ENCODE data around the gene ANXA8.

ANXA8 gene

GRCh38 chr10:47447209-47447608 lies 36.7 kb downstream of the ANXA8 start:
- no peak for TF ChIP-seq CTCF (IDR thresholded peaks at IDR 0.05; ENCODE audit: low read depth, low read length, missing control alignments)
- H3K27ac ChIP-seq = no peak overlapping the region
- no peak for DNase-seq
- no peaks in the 10 kb centered on the region for H3K27me3 ChIP-seq (replicated peaks)
- in situ Hi-C loops (cut with HindIII; ENCODE audit: low pct_ligation_motif_present, low sequenced_read_pairs) = no loop called here
- H3K36me3 ChIP-seq (replicated peaks) = no peaks in the 10 kb centered on the region
- H3K4me3 ChIP-seq (ENCODE audit: low read depth, low read length) = no peak overlapping the region

- in situ Hi-C loops (cut with HindIII; ENCODE audit: low pct_ligation_motif_present, low sequenced_read_pairs) = no loop called here
These were observed 38.2 kb downstream of the ANXA8 start for GRCh38 chr10:47445720-47446119.

GRCh38 chr10:47444047-47444446 lies 39.9 kb downstream of the ANXA8 start:
- in situ Hi-C loops (cut with HindIII; ENCODE audit: low pct_ligation_motif_present, low sequenced_read_pairs) = no loop called here
- no peaks in the 10 kb centered on the region for H3K36me3 ChIP-seq (replicated peaks)
- no peak overlapping the region for H3K27ac ChIP-seq
- H3K4me3 ChIP-seq (ENCODE audit: low read depth, low read length) = no peak overlapping the region
- H3K27me3 ChIP-seq (replicated peaks) = no peaks in the 10 kb centered on the region
- no peak for DNase-seq
- TF ChIP-seq CTCF (IDR thresholded peaks at IDR 0.05; ENCODE audit: low read depth, low read length, missing control alignments) = no peak

More at GRCh38 chr10:47445720-47446119, 38.2 kb downstream of the ANXA8 start:
- no peak for TF ChIP-seq CTCF (IDR thresholded peaks at IDR 0.05; ENCODE audit: low read depth, low read length, missing control alignments)
- DNase-seq = no peak
- Histone ChIP-seq H3K27me3 (replicated peaks) (no peaks in the 10 kb centered on the region), H3K4me3 (ENCODE audit: low read depth, low read length) (no peak overlapping the region), H3K27ac (no peak overlapping the region), H3K36me3 (replicated peaks) (no peaks in the 10 kb centered on the region)

GRCh38 chr10:47443145-47443544 lies 40.8 kb downstream of the ANXA8 start:
- in situ Hi-C loops (cut with HindIII; ENCODE audit: low pct_ligation_motif_present, low sequenced_read_pairs) = no loop called here

GRCh38 chr10:47442351-47442750 lies 41.6 kb downstream of the ANXA8 start:
- no peak for DNase-seq
- in situ Hi-C loops (cut with HindIII; ENCODE audit: low pct_ligation_motif_present, low sequenced_read_pairs) = no loop called here
- Histone ChIP-seq H3K4me3 (ENCODE audit: low read depth, low read length) (no peak overlapping the region), H3K27ac (no peak overlapping the region), H3K27me3 (replicated peaks) (no peaks in the 10 kb centered on the region), H3K36me3 (replicated peaks) (no peaks in the 10 kb centered on the region)
- no peak for TF ChIP-seq CTCF (IDR thresholded peaks at IDR 0.05; ENCODE audit: low read depth, low read length, missing control alignments)

More at GRCh38 chr10:47443145-47443544, 40.8 kb downstream of the ANXA8 start:
- Histone ChIP-seq H3K36me3 (replicated peaks) (no peaks in the 10 kb centered on the region), H3K27me3 (replicated peaks) (no peaks in the 10 kb centered on the region), H3K4me3 (ENCODE audit: low read depth, low read length) (no peak overlapping the region), H3K27ac (no peak overlapping the region)
- TF ChIP-seq CTCF (IDR thresholded peaks at IDR 0.05; ENCODE audit: low read depth, low read length, missing control alignments) = no peak
- DNase-seq = no peak

- Histone ChIP-seq H3K4me3 (ENCODE audit: low read depth, low read length) (no peak overlapping the region), H3K36me3 (replicated peaks) (no peaks in the 10 kb centered on the region), H3K27ac (no peak overlapping the region), H3K27me3 (replicated peaks) (no peaks in the 10 kb centered on the region)
- DNase-seq = no peak
- no peak for TF ChIP-seq CTCF (IDR thresholded peaks at IDR 0.05; ENCODE audit: low read depth, low read length, missing control alignments)
- in situ Hi-C loops (cut with HindIII; ENCODE audit: low pct_ligation_motif_present, low sequenced_read_pairs) = no loop called here
These were observed 42.0 kb downstream of the ANXA8 start for GRCh38 chr10:47441938-47442337.
